Fibroblast of skin of right quadriceps (primary cell): ENCODE measurements around the gene LRBA.
"Not testable (repeated sequence)": the region's sequence is repeated elsewhere in the genome, so short reads cannot be mapped to it uniquely, and the experiment has no call there.

Experiments used
- DNase-seq: peaks from one replicate; pipeline ENCODE4 v3.0.0-alpha.2; 2013

The LRBA gene

GRCh38 chr4:150784305-150784704, 230.8 kb downstream of the LRBA start:
- DNase-seq: no peak

GRCh38 chr4:150782921-150783320, 232.2 kb downstream of the LRBA start:
- no peak for DNase-seq

- DNase-seq: peak; percentile 26
These were observed 232.8 kb downstream of the LRBA start for GRCh38 chr4:150782311-150782710.

- no peak for DNase-seq
These were observed 233.9 kb downstream of the LRBA start for GRCh38 chr4:150781191-150781590.

GRCh38 chr4:150779707-150780106, 235.4 kb downstream of the LRBA start:
- no peak for DNase-seq

GRCh38 chr4:150773729-150774449, 241.2 kb downstream of the LRBA start:
- DNase-seq: no peak

GRCh38 chr4:150773032-150773431, 242.1 kb downstream of the LRBA start:
- no peak for DNase-seq

GRCh38 chr4:150771382-150771781, 243.7 kb downstream of the LRBA start:
- DNase-seq: no peak

- no peak for DNase-seq
These were observed 245.2 kb downstream of the LRBA start for GRCh38 chr4:150769845-150770244.

- DNase-seq: peak; percentile 48
These were observed 245.8 kb downstream of the LRBA start for GRCh38 chr4:150769248-150769647.

GRCh38 chr4:150768497-150768896, 246.6 kb downstream of the LRBA start:
- DNase-seq: peak; percentile 10

GRCh38 chr4:150765216-150765615, 249.9 kb downstream of the LRBA start:
- no peak for DNase-seq

GRCh38 chr4:150751648-150752047, 263.4 kb downstream of the LRBA start:
- no peak for DNase-seq

GRCh38 chr4:150750824-150751223, 264.3 kb downstream of the LRBA start:
- no peak for DNase-seq

GRCh38 chr4:150746156-150746555, 268.9 kb downstream of the LRBA start:
- peak; percentile 36 for DNase-seq

GRCh38 chr4:150744570-150744969, 270.5 kb downstream of the LRBA start:
- no peak for DNase-seq

- peak; percentile 1 for DNase-seq
These were observed 271.3 kb downstream of the LRBA start for GRCh38 chr4:150743564-150744342.

- DNase-seq: not testable (repeated sequence)
These were observed 272.2 kb downstream of the LRBA start for GRCh38 chr4:150742930-150743329.

GRCh38 chr4:150739591-150739990, 275.5 kb downstream of the LRBA start:
- DNase-seq: no peak

- no peak for DNase-seq
These were observed 289.0 kb downstream of the LRBA start for GRCh38 chr4:150725957-150726523.

GRCh38 chr4:150723727-150724411, 291.2 kb downstream of the LRBA start:
- no peak for DNase-seq

- no peak for DNase-seq
These were observed 292.1 kb downstream of the LRBA start for GRCh38 chr4:150722908-150723362.

- no peak for DNase-seq
These were observed 294.0 kb downstream of the LRBA start for GRCh38 chr4:150720973-150721518.
